Left colon (tissue), 2 donors: ENCODE data around the gene SHMT2. TPM values are rescaled to one million over a fixed set of nuclear protein-coding genes. Genes with fewer than 3 reads are reported as not detected.

Source experiments
- ATAC-seq: fragments of 200-7000 bp; cut with Tn5 transposase; one replicate; pipeline ENCODE4 v1.9.1; 2020; ENCODE audit warnings: mild to moderate bottlenecking, moderate library complexity
- DNase-seq, 2 donors: peaks; one replicate each; pipeline ENCODE4 v3.0.0-alpha.2; 2020
- intact Hi-C, 2 donors: fragments of 100-400 bp; cut with DNase I in 1 of 2; cut with micrococcal nuclease in 1 of 2; formaldehyde crosslinking; loops; one replicate each; pipeline versions ENCODE4 v1.11.2 to v1.14.0; 2022; cut with DNase I, micrococcal nuclease
- total RNA-seq, 2 donors: library from RNA; stranded (reverse); fragmentation: NEBNext Ultra II Directional; extraction: Animal tissue kit (Norgen Biotek cat#: 25700); gene quantifications; one replicate each; pipeline ENCODE4 v1.2.1, GENCODE V29; 2021
- donor health status: DM: no; HTN: no; CAD: no.
- donor health status: DM: yes; HTN: yes; CAD: no.

The SHMT2 gene
- total RNA-seq, 2 donors from 2014 or later, result 45.3 to 58.8 TPM

- no peak for DNase-seq
- ATAC-seq, result no peak
- intact Hi-C loops, result no loop called here
Observed at GRCh38 chr12:57222286-57223190, 7.0 kb upstream of the SHMT2 start.

- DNase-seq (no peak), ATAC-seq (no peak)
- intact Hi-C loops, result no loop called here
Observed at GRCh38 chr12:57223191-57224165, 6.0 kb upstream of the SHMT2 start.

- DNase-seq, result no peak
- intact Hi-C loops, result no loop called here
- ATAC-seq, result peak; percentile 1
Observed at GRCh38 chr12:57224278-57224972, 5.1 kb upstream of the SHMT2 start.

DNA sequence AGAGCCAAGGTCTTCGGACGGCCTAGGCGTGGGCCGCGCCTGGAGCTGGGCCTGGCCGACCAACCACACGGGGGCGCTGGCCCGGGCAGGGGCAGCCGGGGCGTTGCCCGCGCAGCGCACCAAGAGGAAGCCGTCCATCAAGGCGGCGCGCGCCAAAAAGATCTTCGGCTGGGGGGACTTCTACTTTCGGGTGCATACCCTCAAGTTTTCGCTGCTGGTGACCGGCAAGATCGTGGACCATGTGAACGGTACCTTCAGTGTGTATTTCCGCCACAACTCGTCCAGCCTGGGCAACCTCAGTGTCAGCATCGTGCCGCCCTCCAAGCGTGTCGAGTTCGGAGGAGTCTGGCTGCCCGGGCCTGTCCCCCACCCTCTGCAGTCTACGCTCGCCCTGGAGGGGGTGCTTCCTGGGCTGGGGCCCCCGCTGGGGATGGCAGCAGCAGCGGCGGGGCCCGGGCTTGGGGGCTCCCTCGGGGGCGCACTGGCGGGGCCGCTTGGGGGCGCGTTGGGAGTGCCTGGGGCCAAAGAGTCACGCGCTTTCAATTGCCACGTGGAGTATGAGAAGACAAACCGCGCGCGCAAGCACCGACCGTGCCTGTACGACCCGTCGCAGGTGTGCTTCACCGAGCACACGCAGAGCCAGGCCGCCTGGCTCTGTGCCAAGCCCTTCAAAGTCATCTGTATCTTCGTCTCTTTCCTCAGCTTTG is 4.4 kb upstream of the SHMT2 start:
- DNase-seq (peak in 1 of 2 donors; percentile 70), ATAC-seq (peak; percentile 68)
- intact Hi-C loops, result no loop called here

GRCh38 chr12:57225680-57226210 is 3.8 kb upstream of the SHMT2 start:
- intact Hi-C loops, result no loop called here
- no peak for ATAC-seq
- no peak for DNase-seq

- no peak for ATAC-seq
- no peak for DNase-seq
- intact Hi-C loops, result no loop called here
Observed at GRCh38 chr12:57226588-57227314, 2.8 kb upstream of the SHMT2 start.

DNA sequence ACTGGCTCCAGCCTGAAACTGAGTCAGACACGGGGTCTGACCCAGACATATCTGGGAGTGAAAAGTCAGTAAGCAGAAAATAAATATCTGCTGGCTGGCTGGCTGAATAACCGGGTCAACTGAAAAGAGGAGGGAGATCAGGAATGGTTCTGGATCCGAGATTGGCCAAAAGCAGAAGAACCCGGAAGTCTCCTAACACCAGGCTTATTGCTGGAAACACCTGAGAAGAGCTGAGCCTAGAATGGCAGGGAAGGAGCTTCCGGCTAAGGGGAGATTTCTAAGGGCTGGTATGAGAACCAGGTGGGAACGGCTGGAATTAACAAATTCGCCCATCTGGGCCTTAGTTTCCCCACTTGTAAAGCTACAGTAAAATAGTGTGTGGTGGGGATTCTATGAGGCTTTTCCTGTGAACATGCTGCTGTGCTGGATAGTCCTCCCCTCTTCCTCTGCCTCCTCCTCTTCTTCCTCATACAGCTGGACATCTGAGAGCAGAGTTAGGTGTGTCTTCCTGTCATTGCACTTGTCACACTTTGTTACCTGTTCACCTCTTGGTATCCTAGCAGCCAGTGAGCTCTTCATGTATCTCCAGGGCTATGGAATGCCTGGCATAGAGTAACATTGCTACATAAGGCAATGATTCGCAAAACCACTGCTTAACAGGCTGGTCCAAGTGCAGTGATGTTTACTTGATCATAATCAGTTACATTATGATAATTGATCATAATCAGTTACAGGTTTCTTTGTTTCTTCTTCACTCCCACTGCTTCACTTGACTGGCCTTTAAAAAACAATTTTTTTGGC is 2.0 kb upstream of the SHMT2 start:
- intact Hi-C loops, result no loop called here
- DNase-seq (no peak), ATAC-seq (peak; percentile 41)

DNA sequence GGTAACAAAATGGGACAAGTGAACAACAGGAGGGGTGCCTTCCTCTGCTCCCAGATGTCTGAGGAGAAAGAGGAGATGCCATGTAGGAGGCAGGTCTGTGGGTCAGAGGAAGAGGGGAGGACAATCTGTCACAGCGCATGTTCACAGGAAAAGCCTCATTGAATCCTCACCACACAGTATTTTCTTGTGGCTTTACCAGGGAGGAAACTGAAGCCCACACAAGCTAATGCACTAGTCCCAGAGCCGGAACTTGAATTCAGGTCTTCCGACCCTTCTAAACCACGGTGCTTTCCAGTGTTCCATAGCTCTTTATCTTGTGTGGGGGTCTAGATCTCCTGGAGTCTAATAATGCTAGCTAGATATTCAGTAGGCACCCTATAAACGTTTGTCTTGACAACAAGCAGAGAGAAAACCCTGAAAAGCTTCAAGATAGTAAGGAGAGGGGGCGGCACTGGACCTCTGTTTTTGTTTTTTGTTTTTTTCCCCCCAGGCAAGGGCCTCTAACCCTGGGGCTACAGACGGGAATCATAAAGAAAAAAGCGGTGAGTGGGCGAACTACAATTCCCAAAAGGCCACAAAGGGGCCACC is 371 bp upstream of the SHMT2 start:
- intact Hi-C loops, result no loop called here
- ATAC-seq, result no peak
- no peak for DNase-seq

GRCh38 chr12:57230381-57231155 is 1.1 kb downstream of the SHMT2 start:
- intact Hi-C loops, result no loop called here
- ATAC-seq (no peak), DNase-seq (no peak)

GRCh38 chr12:57231276-57232021 is 1.9 kb downstream of the SHMT2 start:
- intact Hi-C loops, result no loop called here
- no peak for DNase-seq
- ATAC-seq, result no peak

DNA sequence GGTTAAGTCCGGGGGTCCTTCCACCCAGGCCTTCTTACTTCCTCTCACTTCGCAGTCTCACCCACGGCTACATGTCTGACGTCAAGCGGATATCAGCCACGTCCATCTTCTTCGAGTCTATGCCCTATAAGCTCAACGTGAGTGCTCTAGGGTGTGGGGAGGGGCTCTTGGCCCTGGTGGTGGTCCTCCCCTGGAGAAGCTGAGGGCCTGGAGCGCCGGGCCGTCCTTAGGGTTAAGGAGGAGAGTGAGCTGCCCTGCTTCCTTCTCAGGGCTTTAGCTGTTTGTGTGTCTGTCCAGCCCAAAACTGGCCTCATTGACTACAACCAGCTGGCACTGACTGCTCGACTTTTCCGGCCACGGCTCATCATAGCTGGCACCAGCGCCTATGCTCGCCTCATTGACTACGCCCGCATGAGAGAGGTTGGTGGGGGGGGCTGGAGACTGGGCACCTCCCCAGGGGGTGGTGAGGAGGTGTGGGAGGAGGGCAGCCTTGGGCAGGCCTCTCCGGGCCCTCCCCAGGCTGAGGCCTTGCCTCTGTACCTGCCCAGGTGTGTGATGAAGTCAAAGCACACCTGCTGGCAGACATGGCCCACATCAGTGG is 2.7 kb downstream of the SHMT2 start:
- intact Hi-C loops, result no loop called here
- ATAC-seq (no peak), DNase-seq (no peak)

- intact Hi-C loops, result no loop called here
- DNase-seq (no peak), ATAC-seq (no peak)
Observed at GRCh38 chr12:57233357-57234232, 4.1 kb downstream of the SHMT2 start.

- intact Hi-C loops, result no loop called here
- no peak for ATAC-seq
- DNase-seq, result no peak
Observed at GRCh38 chr12:57234233-57234570, 4.7 kb downstream of the SHMT2 start.

DNA sequence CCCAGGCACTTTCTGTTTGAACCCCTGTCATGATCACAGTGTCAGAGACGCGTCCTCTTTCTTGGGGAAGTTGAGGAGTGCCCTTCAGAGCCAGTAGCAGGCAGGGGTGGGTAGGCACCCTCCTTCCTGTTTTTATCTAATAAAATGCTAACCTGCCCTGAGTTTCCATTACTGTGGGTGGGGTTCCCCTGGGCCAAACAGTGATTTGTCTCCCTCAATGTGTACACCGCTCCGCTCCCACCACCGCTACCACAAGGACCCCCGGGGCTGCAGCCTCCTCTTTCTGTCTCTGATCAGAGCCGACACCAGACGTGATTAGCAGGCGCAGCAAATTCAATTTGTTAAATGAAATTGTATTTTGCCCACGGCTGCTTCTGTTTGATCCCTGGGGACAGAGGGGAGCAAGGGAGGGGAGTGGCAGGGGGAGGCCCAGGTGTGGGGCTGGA is 5.1 kb downstream of the SHMT2 start:
- DNase-seq (no peak), ATAC-seq (no peak)
- intact Hi-C loops, result no loop called here
